ENCODE data around the gene BDH1. TPM values are rescaled to one million over a fixed set of nuclear protein-coding genes. Genes with fewer than 3 reads are reported as not detected.

The BDH1 gene
- total and polyA plus RNA-seq, 2 of the 8 experiments (the other 6 are each of a cell fraction or from before 2014, with no cell fraction given) = 27.2 to 28.1 TPM

GRCh38 chr3:197465197-197465995 lies 90.4 kb downstream of the BDH1 start:
- H2BK5ac ChIP-seq (ENCODE audit: low read depth, low read length) = no peak overlapping the region
- H3K79me2 ChIP-seq (ENCODE audit: control insufficient read depth in 1 of 2, insufficient read depth in 2 of 2, low read length in 2 of 2) = no peaks in the 10 kb centered on the region
- H4K91ac ChIP-seq (replicated peaks; ENCODE audit: insufficient read length, low read length) = no peak overlapping the region
- no peak overlapping the region for H2BK15ac ChIP-seq (ENCODE audit: low read length)
- H3K9ac ChIP-seq (replicated peaks in 1 of 4; ENCODE audit: extremely low read depth in 1 of 4, low read depth in 3 of 4, low read length in 3 of 4) = no peak overlapping the region
- no peak overlapping the region for H2AFZ ChIP-seq (ENCODE audit: low read length)
- CTCF ChIA-PET (ENCODE audit: partially characterized antibody) = no interaction called here
- no peak overlapping the region for H3K23ac ChIP-seq (ENCODE audit: insufficient read length)
- H3K23me2 ChIP-seq (ENCODE audit: low read depth, low read length) = no peaks in the 10 kb centered on the region
- H3K27ac ChIP-seq (ENCODE audit: low read depth, low read length) = no peak overlapping the region
- no peak overlapping the region for H2BK12ac ChIP-seq (ENCODE audit: low read depth, low read length)
- no peak overlapping the region for H2AK5ac ChIP-seq (ENCODE audit: low read depth, low read length)
- no peak overlapping the region for H2BK120ac ChIP-seq (replicated peaks; ENCODE audit: low read depth, low read length)
- H4K8ac ChIP-seq (ENCODE audit: extremely low read depth, insufficient read depth, low read length) = no peak overlapping the region
- H3K9me3 ChIP-seq (ENCODE audit: insufficient read depth in 2 of 2, low read depth in 1 of 2, low read length in 1 of 2) = no peaks in the 10 kb centered on the region
- no peaks in the 10 kb centered on the region for H4K20me1 ChIP-seq (replicated peaks in 1 of 2; ENCODE audit: control insufficient read depth in 1 of 2, insufficient read depth in 2 of 2, low read length in 2 of 2)
- DNase-seq (ENCODE audit: low read depth in 1 of 2, low spot score in 2 of 2) (no peak), FAIRE-seq (no peak)
- H3K4me2 ChIP-seq (ENCODE audit: insufficient read depth in 1 of 2, low read depth in 2 of 2, low read length in 2 of 2) = no peak overlapping the region
- no peak overlapping the region for H3K56ac ChIP-seq (replicated peaks; ENCODE audit: insufficient read length, low read depth, low read length)
- peaks cover 0 to 2% (median 0%) of the 10 kb centered on the region in 4 experiments; a peak in 1 of 7 replicates for H3K27me3 ChIP-seq (replicated peaks in 1 of 4; ENCODE audit: control insufficient read depth in 3 of 4, extremely low read depth in 1 of 4, insufficient read depth in 3 of 4, low read length in 3 of 4)
- POLR2A ChIA-PET (ENCODE audit: partially characterized antibody) = no interaction called here
- no peaks in the 10 kb centered on the region for H3K36me3 ChIP-seq (ENCODE audit: control insufficient read depth in 2 of 4, insufficient read depth in 4 of 4, low read length in 3 of 4)
- no peak overlapping the region for H4K5ac ChIP-seq (ENCODE audit: insufficient read length, low read depth, low read length)
- no peaks in the 10 kb centered on the region for H3K79me1 ChIP-seq (ENCODE audit: low read depth, low read length)
- no peak overlapping the region for H3K4me3 ChIP-seq (ENCODE audit: extremely low read depth in 1 of 4, insufficient read depth in 2 of 4, low read depth in 3 of 4, low read length in 4 of 4)
- H3K18ac ChIP-seq (ENCODE audit: extremely low read depth, low read length) = no peak overlapping the region
- H3K14ac ChIP-seq (ENCODE audit: insufficient read length) = no peak overlapping the region
- peaks cover 4 to 12% (median 8%) of the 10 kb centered on the region in 4 experiments; a peak in 6 of 7 replicates for H3K4me1 ChIP-seq (replicated peaks in 1 of 4; ENCODE audit: control insufficient read depth in 3 of 4, insufficient read depth in 4 of 4, low read length in 3 of 4)
- WGBS, 2 experiments (ENCODE audit: extremely low coverage in 1 of 2, insufficient coverage in 1 of 2, insufficient read length in 1 of 2, insufficient replicate concordance in 2 of 2, low coverage in 1 of 2, low lambda C conversion rate in 2 of 2, missing lambda C conversion rate in 1 of 2) = 83% methylated on average over 13 of the region's 13 CpGs; no CpG with 5 or more reads in 1 of the 2 experiments
- no peak overlapping the region for H3K4ac ChIP-seq (replicated peaks; ENCODE audit: insufficient read length, low read depth, low read length)
- no peak overlapping the region for H2BK20ac ChIP-seq (ENCODE audit: low read length)
- peak; percentile 72; the same call in 1 of the 2 replicates for TF ChIP-seq E2F6 (IDR thresholded peaks at IDR 0.05)
- TF ChIP-seq BACH1 (IDR thresholded peaks at IDR 0.05; ENCODE audit: low read length) = no peak
- no peak for TF ChIP-seq KDM4A (IDR thresholded peaks at IDR 0.05; ENCODE audit: low read depth, low read length, severe bottlenecking)
- no peak for TF ChIP-seq TAF7 (optimal IDR thresholded peaks at IDR 0.05; ENCODE audit: borderline replicate concordance, low read depth, low read length)
- TF ChIP-seq CTCF (IDR thresholded peaks at IDR 0.05; ENCODE audit: control extremely low read depth in 1 of 3, insufficient read depth in 1 of 3, low read depth in 1 of 3, low read length in 3 of 3) = no peak
- TF ChIP-seq SIX5 (IDR thresholded peaks at IDR 0.05; ENCODE audit: low read depth, low read length) = no peak
- TF ChIP-seq SP2 (IDR thresholded peaks at IDR 0.05; ENCODE audit: low read length) = no peak
- TF ChIP-seq HDAC2 (IDR thresholded peaks at IDR 0.05; ENCODE audit: borderline replicate concordance in 1 of 2, low read depth in 2 of 2, low read length in 2 of 2) = no peak
